Measurements from ENCODE around the gene SLIT1. TPM values are rescaled to one million over a fixed set of nuclear protein-coding genes. Genes with fewer than 3 reads are reported as not detected.

SLIT1 gene
- total and polyA plus RNA-seq, 2 of the 8 experiments (the other 6 are each of a cell fraction or from before 2014, with no cell fraction given): 0.70 to 0.88 TPM

- H4K20me1 ChIP-seq (replicated peaks in 1 of 2; ENCODE audit: control insufficient read depth in 1 of 2, insufficient read depth in 2 of 2, low read length in 2 of 2): no peaks in the 10 kb centered on the region
- no peak overlapping the region for H3K4me3 ChIP-seq (ENCODE audit: extremely low read depth in 1 of 4, insufficient read depth in 2 of 4, low read depth in 3 of 4, low read length in 4 of 4)
- no peak overlapping the region for H2BK120ac ChIP-seq (replicated peaks; ENCODE audit: low read depth, low read length)
- TF ChIP-seq KDM1A (IDR thresholded peaks at IDR 0.05; ENCODE audit: borderline replicate concordance, low read length): no peak
- no peak overlapping the region for H3K27ac ChIP-seq (ENCODE audit: low read depth, low read length)
- H4K5ac ChIP-seq (ENCODE audit: insufficient read length, low read depth, low read length): no peak overlapping the region
- no peak overlapping the region for H2AFZ ChIP-seq (ENCODE audit: low read length)
- H2BK12ac ChIP-seq (ENCODE audit: low read depth, low read length): peak overlapping the region; percentile 55; the same call in 1 of the 2 replicates
- H3K79me2 ChIP-seq (ENCODE audit: control insufficient read depth in 1 of 2, insufficient read depth in 2 of 2, low read length in 2 of 2): no peaks in the 10 kb centered on the region
- H3K18ac ChIP-seq (ENCODE audit: extremely low read depth, low read length): no peak overlapping the region
- H2BK20ac ChIP-seq (ENCODE audit: low read length): no peak overlapping the region
- no peaks in the 10 kb centered on the region for H3K27me3 ChIP-seq (replicated peaks in 1 of 4; ENCODE audit: control insufficient read depth in 3 of 4, extremely low read depth in 1 of 4, insufficient read depth in 3 of 4, low read length in 3 of 4)
- H3K14ac ChIP-seq (ENCODE audit: insufficient read length): no peak overlapping the region
- no peak overlapping the region for H3K9ac ChIP-seq (replicated peaks in 1 of 4; ENCODE audit: extremely low read depth in 1 of 4, low read depth in 3 of 4, low read length in 3 of 4)
- H3K4ac ChIP-seq (replicated peaks; ENCODE audit: insufficient read length, low read depth, low read length): no peak overlapping the region
- no peak overlapping the region for H3K4me2 ChIP-seq (ENCODE audit: insufficient read depth in 1 of 2, low read depth in 2 of 2, low read length in 2 of 2)
- no peak overlapping the region for H3K23ac ChIP-seq (ENCODE audit: insufficient read length)
- no peak overlapping the region for H4K8ac ChIP-seq (ENCODE audit: extremely low read depth, insufficient read depth, low read length)
- H3K23me2 ChIP-seq (ENCODE audit: low read depth, low read length): no peaks in the 10 kb centered on the region
- POLR2A ChIA-PET (ENCODE audit: partially characterized antibody): no interaction called here
- H3K36me3 ChIP-seq (ENCODE audit: control insufficient read depth in 2 of 4, insufficient read depth in 4 of 4, low read length in 3 of 4): no peaks in the 10 kb centered on the region
- H3K79me1 ChIP-seq (ENCODE audit: low read depth, low read length): no peaks in the 10 kb centered on the region
- WGBS, 2 experiments (ENCODE audit: extremely low coverage in 1 of 2, insufficient coverage in 1 of 2, insufficient read length in 1 of 2, insufficient replicate concordance in 2 of 2, low coverage in 1 of 2, low lambda C conversion rate in 2 of 2, missing lambda C conversion rate in 1 of 2): 88% methylated on average over 6 of the region's 7 CpGs; no CpG with 5 or more reads in 1 of the 2 experiments
- FAIRE-seq (no peak), DNase-seq (ENCODE audit: low read depth in 1 of 2, low spot score in 2 of 2) (no peak)
- H4K91ac ChIP-seq (replicated peaks; ENCODE audit: insufficient read length, low read length): no peak overlapping the region
- H3K9me3 ChIP-seq (ENCODE audit: insufficient read depth in 2 of 2, low read depth in 1 of 2, low read length in 1 of 2): no peaks in the 10 kb centered on the region
- CTCF ChIA-PET (ENCODE audit: partially characterized antibody): interaction anchor here (0.6 to 43.6 kb wide), 8 partner anchors 4 to 424 kb away, joined by 3 to 759 read pairs (median 14); no protein-coding TSS in a partner anchor
- no peak overlapping the region for H3K56ac ChIP-seq (replicated peaks; ENCODE audit: insufficient read length, low read depth, low read length)
- H2AK5ac ChIP-seq (ENCODE audit: low read depth, low read length): no peak overlapping the region
- no peak overlapping the region for H2BK5ac ChIP-seq (ENCODE audit: low read depth, low read length)
- no peak overlapping the region; the same call in 1 of the 2 replicates for H2BK15ac ChIP-seq (ENCODE audit: low read length)
- H3K4me1 ChIP-seq (replicated peaks in 1 of 4; ENCODE audit: control insufficient read depth in 3 of 4, insufficient read depth in 4 of 4, low read length in 3 of 4): peaks cover 0 to 4% (median 0%) of the 10 kb centered on the region in 4 experiments; a peak in 1 of 7 replicates
These were observed 58.2 kb downstream of the SLIT1 start for GRCh38 chr10:97127509-97127908.

Measured in H1 (cell line).